ENCODE measurements around the gene SBNO2.
"Not testable (repeated sequence)": the region's sequence is repeated elsewhere in the genome, so short reads cannot be mapped to it uniquely, and the experiment has no call there.

Gene SBNO2

GRCh38 chr19:1173845-1174809 is at the start of gene SBNO2:
TSS of gene SBNO2 (minus strand) at chr19:1174268. CDS start at chr19:1154276, 19,992 bp downstream.
- DNase-seq (ENCODE audit: low spot score), result peak; percentile 90

DNA sequence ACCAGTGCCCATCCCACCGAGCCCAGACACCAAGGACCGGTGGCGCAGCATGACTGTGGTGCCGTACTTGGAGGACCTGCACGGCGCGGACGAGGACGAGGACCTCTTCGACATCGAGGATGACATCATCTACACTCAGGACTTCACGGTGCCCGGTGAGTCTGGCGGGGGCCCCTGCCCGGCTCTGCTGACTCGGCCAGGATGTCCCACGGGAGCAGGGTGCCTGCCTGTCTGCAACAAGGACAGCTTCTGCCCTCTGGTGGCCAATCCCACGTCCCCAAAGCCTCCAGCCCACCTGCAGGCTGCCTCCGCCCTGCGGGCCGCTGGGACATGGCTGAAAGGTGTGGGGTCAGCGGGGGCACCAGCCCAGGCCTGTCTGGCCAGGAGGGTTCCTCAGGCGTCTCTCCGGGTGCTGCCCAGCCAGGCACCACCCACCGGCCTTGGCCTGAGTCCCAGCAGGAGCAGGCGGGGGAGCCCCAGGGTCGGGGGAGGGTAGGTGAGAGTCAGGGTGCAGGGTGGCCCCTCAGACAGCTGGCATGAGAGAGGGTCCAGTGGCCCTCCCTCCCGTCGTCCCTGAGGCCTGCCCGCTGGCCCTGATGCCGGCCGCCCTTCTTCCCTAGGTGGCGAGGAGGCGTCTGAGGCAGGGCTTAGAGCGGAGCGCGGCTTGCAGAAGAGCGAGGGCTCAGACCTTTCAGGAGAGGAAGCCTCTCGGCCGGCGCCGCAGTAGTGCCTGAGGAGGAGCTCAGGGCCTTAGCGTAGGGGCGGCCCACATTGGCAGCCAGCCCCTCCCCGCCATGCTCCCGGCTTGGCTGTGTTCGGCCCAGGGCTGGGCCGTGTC is 49.2 kb upstream of the SBNO2 start:
- no peak for DNase-seq (ENCODE audit: low spot score)

GRCh38 chr19:1222394-1222793 is 48.3 kb upstream of the SBNO2 start:
- DNase-seq (ENCODE audit: low spot score), result no peak

DNA sequence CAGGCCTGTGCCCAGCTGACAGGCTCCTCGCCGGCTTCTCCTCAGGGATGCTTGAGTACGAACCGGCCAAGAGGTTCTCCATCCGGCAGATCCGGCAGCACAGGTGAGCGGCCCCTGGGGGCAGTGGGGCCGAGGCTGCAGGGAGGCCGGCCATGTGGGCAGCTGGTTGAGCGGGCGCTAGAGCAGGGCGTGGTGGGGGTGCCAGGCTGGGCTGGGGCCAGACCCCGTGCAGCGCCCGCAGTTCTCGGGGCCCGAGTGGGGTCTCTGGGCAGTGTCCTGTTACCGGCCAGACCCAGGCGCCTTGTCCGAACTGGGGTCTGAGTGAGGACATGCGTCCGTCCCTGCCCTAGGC is 47.8 kb upstream of the SBNO2 start:
- DNase-seq (ENCODE audit: low spot score), result no peak

DNA sequence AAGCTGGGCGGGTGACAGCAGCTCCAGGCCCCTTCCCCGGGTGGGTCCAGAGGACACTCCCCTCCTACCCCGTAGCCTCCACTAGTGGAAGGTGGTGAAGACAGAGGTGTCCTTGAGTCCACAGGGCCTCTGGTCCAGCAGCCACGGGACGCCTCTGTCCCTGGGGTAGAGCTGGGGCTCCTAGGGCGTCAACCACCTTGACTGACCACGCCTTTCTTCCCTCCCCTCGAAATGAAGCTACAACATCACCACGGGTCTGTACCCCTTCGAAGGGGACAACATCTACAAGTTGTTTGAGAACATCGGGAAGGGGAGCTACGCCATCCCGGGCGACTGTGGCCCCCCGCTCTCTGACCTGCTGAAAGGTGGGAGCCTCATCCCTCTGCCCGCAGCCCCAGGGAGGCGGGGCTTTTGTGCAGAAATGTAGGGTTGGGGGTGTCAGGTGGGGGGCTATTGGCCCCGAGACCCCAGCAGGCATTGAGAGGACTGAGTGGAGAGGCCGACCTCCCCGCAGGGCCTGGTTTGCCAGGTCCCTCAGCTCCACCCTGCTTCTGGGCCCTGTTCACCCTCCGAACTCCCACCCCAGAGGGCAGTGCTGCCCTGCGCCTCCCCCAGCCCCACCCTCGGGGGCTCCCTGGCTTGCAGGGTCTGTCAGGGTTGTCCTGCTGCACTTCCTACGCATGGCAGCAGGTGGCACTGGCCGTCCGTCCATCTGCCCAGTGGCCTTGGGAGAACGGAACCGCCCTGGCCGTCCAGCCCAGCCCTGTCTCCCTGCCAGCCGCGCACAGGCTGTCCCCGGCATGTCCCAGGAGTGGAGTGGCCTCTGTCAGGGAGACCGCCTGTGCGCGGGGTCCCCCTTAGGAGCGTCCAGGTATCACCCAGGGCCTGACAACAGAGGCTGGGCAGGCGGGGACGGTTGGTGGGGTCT is 47.2 kb upstream of the SBNO2 start:
- DNase-seq (ENCODE audit: low spot score), result no peak

DNA sequence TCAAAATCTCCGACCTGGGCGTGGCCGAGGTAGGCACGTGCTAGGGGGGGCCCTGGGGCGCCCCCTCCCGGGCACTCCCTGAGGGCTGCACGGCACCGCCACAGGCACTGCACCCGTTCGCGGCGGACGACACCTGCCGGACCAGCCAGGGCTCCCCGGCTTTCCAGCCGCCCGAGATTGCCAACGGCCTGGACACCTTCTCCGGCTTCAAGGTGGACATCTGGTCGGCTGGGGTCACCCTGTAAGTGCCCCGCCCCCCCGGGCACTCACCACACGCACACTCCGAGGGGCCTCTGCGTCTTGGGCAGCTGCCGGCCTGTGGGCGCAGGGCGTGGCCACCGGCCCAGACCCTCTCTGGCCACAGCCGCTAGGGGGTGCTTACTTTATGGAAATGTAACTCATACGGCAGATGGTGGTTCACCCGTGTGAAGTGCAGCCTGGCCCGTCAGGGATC is 46.4 kb upstream of the SBNO2 start:
- no peak for DNase-seq (ENCODE audit: low spot score)

DNA sequence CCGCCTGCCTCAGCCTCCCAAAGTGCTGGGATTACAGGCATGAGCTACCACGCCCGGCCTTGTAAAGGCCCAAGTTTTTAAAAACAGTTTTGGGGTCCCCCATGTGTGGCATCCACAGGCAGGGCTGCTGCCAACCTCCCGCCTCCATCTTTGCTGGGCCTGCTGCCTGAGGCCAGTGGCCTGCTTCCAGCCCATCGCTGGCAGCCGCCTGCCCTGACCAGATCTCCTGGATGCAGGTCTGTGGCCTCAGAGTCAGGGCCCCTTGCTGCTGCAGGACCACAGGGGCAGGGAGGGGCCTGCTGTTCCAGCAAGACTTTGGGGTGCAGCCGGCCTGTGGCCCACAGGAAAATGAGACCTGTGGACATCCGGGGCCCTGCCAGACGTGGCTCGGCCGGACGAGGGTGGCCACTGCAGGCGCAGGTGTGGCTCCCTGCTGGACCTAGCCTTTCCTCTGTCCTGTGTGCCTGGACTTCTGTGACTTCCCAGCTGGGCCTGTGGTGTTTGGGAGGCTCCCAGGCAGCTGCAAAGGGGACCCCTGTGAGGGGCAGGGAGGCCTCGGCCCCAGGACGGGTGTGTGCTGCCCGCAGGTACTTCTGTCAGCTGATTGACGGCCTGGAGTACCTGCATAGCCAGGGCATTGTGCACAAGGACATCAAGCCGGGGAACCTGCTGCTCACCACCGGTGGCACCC is 45.9 kb upstream of the SBNO2 start:
- DNase-seq (ENCODE audit: low spot score), result no peak

GRCh38 chr19:1218751-1219567 is 44.9 kb upstream of the SBNO2 start:
- no peak for DNase-seq (ENCODE audit: low spot score)

GRCh38 chr19:1217366-1217765 is 43.3 kb upstream of the SBNO2 start:
- DNase-seq (ENCODE audit: low spot score), result no peak

DNA sequence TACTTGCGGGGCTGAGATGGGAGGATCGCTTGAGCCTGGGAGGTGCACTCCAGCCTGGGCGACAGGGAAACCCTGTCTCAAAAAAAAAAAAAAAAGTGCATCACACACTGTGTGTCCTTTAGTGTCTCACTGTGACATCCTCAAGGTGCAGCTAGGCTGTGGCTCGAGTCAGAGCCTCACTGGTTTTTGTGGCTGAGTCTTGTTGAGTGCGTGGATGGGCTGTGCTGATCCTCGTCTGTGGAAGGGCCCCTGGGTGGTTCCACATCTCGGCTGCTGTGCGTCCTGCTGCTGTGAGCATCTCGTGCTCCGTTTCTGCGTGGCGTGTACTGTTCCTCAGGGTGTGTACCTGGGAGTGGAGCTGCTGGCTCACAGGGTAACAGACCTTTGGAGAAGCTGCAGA is 42.7 kb upstream of the SBNO2 start:
- no peak for DNase-seq (ENCODE audit: low spot score)

DNA sequence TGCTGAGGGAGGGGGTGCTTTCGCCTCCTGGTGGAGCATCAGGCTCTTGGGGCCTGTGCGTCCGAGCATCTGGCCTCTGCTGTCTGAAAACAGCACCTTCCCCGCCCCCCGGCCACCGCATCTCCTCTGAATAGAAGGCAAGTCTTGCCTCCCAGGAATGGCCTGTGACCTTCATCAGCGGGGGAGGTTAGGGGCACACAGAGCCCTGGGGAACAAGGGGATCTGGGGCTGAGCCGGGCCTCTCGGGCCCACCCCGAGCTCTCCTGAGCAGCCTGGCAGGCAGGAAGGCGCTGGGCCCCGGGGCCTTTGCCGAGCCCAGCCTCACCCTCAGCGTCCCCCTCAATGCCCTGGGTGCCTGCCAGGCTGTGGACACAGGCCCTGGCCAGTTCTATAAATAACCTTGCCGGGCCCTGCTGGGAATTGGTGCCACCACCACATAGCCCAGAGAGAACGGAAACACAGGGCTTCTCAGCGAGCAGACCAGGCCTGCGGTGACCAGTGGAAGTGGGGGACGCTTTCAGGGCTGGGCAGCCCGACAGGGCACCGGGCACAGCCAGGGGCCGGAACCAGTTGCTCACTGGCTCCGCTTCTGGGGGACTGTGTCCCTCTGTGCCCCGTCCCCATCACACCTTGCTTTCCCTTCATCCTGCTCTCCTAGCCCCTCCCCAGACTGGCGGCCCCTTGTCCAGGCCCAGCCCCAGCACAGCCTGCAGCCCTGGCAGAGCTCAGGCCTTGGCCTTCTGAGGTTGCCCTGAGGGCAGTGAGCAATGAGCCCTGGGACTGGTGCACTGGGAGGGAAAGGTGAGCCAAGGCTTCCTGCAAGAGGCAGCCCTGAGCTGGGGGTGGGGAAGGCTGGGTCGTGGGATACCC is 41.0 kb upstream of the SBNO2 start:
- DNase-seq (ENCODE audit: low spot score), result no peak

- DNase-seq (ENCODE audit: low spot score), result no peak
These were observed 40.3 kb upstream of the SBNO2 start for GRCh38 chr19:1214299-1214861.

DNA sequence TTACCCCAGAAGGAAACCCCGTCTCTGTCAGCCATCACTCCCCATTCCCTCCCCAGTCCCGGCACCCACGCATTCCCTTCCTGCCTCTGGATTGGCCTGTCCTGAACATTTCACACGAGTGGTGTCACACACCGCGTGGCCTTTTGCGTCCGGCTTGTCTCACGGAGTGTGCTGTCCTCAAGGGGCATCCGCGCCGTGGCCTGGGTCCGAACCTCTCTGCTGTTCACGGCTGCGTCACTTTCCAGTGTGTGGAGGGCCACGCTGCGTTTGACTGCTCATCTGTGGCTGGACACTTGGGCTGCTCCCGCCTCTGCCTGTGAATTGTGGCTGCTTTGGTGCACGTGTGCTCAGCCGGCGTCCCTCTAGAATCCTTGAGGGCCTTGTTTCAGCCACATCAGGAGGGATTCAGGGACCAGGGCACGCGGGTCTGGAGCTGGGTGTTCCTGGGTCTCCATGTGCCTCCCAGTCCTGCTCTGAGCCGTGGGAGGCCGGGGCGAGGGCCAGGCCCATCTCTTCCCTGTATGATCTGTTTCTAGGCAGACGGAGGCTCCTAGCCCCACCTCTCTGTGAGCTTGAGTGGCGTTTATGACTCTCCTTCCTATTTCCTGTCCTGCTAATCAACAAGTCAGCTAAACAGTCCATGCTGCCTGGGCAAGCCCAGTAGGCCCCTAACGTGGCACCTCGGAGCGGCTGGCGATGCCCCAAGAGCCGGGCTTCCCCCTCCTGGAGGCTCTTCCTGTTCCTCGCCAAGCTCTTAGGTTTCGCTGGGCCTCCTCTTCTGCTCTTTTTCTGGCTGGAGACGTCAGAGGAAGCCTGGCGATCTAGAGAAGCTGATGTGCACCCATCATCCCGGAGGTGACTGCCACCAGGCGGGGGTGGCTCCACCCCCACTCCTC is 39.6 kb upstream of the SBNO2 start:
- peak; percentile 50 for DNase-seq (ENCODE audit: low spot score)

- DNase-seq (ENCODE audit: low spot score), result no peak
These were observed 37.6 kb upstream of the SBNO2 start for GRCh38 chr19:1211494-1212234.

GRCh38 chr19:1210227-1210538 is 36.1 kb upstream of the SBNO2 start:
- no peak for DNase-seq (ENCODE audit: low spot score)

DNA sequence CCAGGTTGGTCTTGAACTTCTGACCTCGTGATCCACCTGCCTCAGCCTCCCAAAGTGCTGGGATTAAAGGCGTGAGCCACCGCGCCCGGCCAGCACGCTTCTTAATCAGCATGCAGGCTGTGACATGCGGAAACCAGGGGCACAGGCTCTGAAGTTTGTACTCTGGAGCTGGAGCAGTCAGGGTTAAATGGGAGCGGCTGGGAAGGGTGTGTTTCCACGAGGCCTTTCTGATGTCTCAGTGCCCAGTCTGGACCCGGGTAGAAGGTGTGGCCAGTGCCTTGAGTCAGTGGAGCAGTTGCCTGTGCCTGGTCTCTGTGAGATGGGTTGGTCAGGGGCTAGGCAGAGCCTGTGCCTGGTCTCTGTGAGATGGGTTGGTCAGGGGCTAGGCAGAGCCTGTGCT is 34.8 kb upstream of the SBNO2 start:
- not testable (repeated sequence) for DNase-seq (ENCODE audit: low spot score)

DNA sequence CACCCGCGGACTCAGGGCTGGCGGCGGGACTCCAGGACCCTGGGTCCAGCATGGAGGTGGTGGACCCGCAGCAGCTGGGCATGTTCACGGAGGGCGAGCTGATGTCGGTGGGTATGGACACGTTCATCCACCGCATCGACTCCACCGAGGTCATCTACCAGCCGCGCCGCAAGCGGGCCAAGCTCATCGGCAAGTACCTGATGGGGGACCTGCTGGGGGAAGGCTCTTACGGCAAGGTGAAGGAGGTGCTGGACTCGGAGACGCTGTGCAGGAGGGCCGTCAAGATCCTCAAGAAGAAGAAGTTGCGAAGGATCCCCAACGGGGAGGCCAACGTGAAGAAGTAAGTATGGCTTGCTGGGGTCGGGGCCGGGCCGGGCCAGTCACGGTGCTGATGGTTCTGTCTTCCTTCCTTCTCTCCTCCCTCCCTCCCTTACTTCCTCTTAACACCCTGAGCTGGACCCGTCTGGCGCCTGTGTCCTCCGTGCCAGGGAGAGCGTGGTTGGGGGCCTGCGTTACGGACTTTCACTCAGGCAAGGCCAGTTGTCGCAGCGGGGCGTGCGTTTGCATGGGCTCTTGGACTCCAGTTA is 32.9 kb upstream of the SBNO2 start:
- peak; percentile 26 for DNase-seq (ENCODE audit: low spot score)
